A673 (cell line): ENCODE data around the gene ZNF746.

Source experiments
- CTCF ChIP-seq: fragments of 300-800, 200-600 bp; sonication (generic); conservative IDR thresholded peaks from 2 replicates; pipeline ENCODE4 v1.5.1; 2017; ENCODE audit warnings: low read depth, mild to moderate bottlenecking, antibody characterized with exemption, low read length, moderate library complexity, mixed read lengths
- EZH2 ChIP-seq: fragments of 200-600 bp; sonication (generic); IDR thresholded peaks from 2 replicates; pipeline ENCODE4 v1.6.1; 2017; ENCODE audit warnings: borderline replicate concordance, low read depth, mild to moderate bottlenecking, mixed read lengths, antibody characterized with exemption, low read length; ENCODE audit not compliant: poor library complexity, severe bottlenecking

DNA sequence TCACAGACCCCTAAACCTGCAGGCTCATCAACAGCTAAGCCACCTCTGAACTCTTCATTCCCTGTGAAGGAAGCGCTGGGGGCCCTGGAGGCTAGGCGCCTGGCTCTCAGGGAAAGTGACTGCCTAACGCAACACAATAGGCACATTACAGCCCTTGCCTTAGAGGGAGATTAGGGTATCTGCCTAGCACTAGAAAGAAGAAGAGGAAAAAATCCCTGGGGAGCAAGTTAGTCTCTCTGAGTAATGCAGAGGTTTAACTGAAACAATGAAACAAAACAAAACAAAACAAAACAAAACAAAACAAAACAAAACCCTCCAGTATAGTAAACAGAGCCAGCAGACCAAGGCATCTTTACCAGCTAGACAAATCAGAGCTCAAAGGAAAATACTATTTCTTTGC is 39.4 kb downstream of the ZNF746 start:
- TF ChIP-seq CTCF (no peak), EZH2 (no peak)
